Subcutaneous adipose tissue (tissue), 4 donors: Measurements from ENCODE around the gene PCDHA1. TPM values are rescaled to one million over a fixed set of nuclear protein-coding genes. Genes with fewer than 3 reads are reported as not detected.

Experiments used
- CTCF ChIP-seq: fragments of 450-650 bp; IDR thresholded peaks from one replicate; pipeline ENCODE4 v1.5.1; 2016; ENCODE audit warnings: low read depth, mild to moderate bottlenecking, control low read depth, antibody characterized with exemption, moderate library complexity
- total RNA-seq, 4 donors: library from RNA; depleted of rRNA; stranded (reverse); fragments of >200 nt; gene quantifications; one replicate each; pipeline ENCODE4 v1.1.0, GENCODE V29; 2016

Gene PCDHA1
- total RNA-seq, 4 donors from 2014 or later = not detected

- TF ChIP-seq CTCF = no peak
Observed at GRCh38 chr5:140883927-140884697, 98.2 kb downstream of the PCDHA1 start.

GRCh38 chr5:140916325-140916724 lies 130.4 kb downstream of the PCDHA1 start:
- TF ChIP-seq CTCF = no peak

- no peak for TF ChIP-seq CTCF
Observed at GRCh38 chr5:140923601-140924000, 137.7 kb downstream of the PCDHA1 start.

- TF ChIP-seq CTCF = no peak
Observed at GRCh38 chr5:140925806-140926442, 140.0 kb downstream of the PCDHA1 start, which contains the start of gene PCDHAC1. PCDHAC1 (plus strand) TSS chr5:140926299; CDS start chr5:140926893, 594 bp downstream.

GRCh38 chr5:140926443-140927227 lies 140.7 kb downstream of the PCDHA1 start:
- no peak for TF ChIP-seq CTCF

- TF ChIP-seq CTCF = no peak
Observed at GRCh38 chr5:140927228-140927573, 141.3 kb downstream of the PCDHA1 start.

- TF ChIP-seq CTCF = no peak
Observed at GRCh38 chr5:140934964-140935606, 149.1 kb downstream of the PCDHA1 start.
